Measurements from ENCODE around the gene RGS11.

The RGS11 gene

DNA sequence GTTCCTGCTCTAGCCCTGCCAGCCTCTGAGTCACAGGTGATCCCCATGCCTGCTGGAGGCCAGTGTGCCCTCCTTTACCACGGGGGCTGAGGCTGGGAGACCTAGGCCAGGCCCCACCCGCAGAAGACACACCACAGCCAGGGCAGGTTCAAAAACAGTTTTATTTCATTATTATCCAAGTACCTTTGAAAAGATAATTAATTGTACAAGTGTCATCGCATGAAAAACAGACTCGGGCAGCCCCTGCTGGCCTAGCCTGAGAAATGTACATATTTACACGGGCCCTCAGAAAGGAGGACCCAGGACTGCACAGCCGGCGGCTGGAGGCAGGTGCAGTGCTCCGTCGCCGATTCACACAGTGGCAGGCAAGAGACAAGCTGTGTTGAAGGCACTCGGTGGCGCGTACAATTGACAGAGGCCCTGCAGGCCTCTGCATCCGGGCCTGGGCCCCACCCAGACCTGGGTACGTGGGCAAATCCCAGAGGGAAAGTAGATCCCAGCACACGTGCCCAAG is 11.6 kb upstream of the RGS11 start:
- no peak for DNase-seq (ENCODE audit: low spot score)
- Histone ChIP-seq H3K4me1 (ENCODE audit: insufficient read depth, poor library complexity, severe bottlenecking) (no peaks in the 10 kb centered on the region), H3K4me3 (ENCODE audit: severe bottlenecking) (no peak overlapping the region), H3K27ac (ENCODE audit: poor library complexity, severe bottlenecking) (no peak overlapping the region), H3K27me3 (ENCODE audit: insufficient read depth, poor library complexity, severe bottlenecking) (no peaks in the 10 kb centered on the region), H3K9me3 (ENCODE audit: severe bottlenecking) (no peaks in the 10 kb centered on the region), H3K36me3 (ENCODE audit: low read depth) (peaks cover 12% of the 10 kb centered on the region)
- TF ChIP-seq, protein P1, sequence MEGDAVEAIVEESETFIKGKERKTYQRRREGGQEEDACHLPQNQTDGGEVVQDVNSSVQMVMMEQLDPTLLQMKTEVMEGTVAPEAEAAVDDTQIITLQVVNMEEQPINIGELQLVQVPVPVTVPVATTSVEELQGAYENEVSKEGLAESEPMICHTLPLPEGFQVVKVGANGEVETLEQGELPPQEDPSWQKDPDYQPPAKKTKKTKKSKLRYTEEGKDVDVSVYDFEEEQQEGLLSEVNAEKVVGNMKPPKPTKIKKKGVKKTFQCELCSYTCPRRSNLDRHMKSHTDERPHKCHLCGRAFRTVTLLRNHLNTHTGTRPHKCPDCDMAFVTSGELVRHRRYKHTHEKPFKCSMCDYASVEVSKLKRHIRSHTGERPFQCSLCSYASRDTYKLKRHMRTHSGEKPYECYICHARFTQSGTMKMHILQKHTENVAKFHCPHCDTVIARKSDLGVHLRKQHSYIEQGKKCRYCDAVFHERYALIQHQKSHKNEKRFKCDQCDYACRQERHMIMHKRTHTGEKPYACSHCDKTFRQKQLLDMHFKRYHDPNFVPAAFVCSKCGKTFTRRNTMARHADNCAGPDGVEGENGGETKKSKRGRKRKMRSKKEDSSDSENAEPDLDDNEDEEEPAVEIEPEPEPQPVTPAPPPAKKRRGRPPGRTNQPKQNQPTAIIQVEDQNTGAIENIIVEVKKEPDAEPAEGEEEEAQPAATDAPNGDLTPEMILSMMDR (IDR thresholded peaks at IDR 0.05; ENCODE audit: poor library complexity, severe bottlenecking) = peak; percentile 31
- peak; percentile 9; the same call in 1 of the 3 replicates for ATAC-seq (ENCODE audit: low read depth)

DNA sequence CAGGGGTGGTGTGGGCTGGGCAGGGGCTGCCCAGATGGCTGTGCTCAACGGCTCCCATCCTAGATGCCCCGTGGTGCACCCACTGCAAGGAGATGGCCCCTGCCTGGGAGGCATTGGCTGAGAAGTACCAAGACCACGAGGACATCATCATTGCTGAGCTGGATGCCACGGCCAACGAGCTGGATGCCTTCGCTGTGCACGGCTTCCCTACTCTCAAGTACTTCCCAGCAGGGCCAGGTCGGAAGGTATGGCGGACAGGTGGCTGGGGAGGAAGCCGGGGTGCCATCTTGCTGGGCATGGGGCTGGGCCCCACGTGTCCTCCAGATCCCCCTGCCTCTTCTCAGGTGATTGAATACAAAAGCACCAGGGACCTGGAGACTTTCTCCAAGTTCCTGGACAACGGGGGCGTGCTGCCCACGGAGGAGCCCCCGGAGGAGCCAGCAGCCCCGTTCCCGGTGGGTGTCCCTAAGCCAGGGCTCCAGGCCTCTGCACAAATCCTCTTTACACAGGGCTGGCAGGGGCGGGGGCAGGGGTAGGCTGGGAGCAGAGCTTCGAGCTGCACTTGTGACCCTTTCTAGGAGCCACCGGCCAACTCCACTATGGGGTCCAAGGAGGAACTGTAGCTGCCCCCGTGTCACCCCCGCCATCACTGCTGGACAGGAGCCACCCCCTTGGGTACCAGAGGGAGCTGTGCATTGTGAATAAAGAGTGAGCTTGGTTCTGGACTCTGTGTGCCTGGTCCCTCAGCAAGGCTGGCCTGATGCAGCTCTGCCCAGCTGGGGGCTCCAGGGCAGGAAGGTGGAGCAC is 10.9 kb upstream of the RGS11 start:
- no peak for ATAC-seq (ENCODE audit: low read depth)
- no peaks in the 10 kb centered on the region for H3K9me3 ChIP-seq (ENCODE audit: severe bottlenecking)
- no peak overlapping the region for H3K27ac ChIP-seq (ENCODE audit: poor library complexity, severe bottlenecking)
- peaks cover 11% of the 10 kb centered on the region for H3K36me3 ChIP-seq (ENCODE audit: low read depth)
- no peak overlapping the region for H3K4me3 ChIP-seq (ENCODE audit: severe bottlenecking)
- H3K27me3 ChIP-seq (ENCODE audit: insufficient read depth, poor library complexity, severe bottlenecking) = peaks cover 3% of the 10 kb centered on the region
- no peak for DNase-seq (ENCODE audit: low spot score)
- no peaks in the 10 kb centered on the region for H3K4me1 ChIP-seq (ENCODE audit: insufficient read depth, poor library complexity, severe bottlenecking)
- TF ChIP-seq, protein P1 (IDR thresholded peaks at IDR 0.05; ENCODE audit: poor library complexity, severe bottlenecking) = no peak

DNA sequence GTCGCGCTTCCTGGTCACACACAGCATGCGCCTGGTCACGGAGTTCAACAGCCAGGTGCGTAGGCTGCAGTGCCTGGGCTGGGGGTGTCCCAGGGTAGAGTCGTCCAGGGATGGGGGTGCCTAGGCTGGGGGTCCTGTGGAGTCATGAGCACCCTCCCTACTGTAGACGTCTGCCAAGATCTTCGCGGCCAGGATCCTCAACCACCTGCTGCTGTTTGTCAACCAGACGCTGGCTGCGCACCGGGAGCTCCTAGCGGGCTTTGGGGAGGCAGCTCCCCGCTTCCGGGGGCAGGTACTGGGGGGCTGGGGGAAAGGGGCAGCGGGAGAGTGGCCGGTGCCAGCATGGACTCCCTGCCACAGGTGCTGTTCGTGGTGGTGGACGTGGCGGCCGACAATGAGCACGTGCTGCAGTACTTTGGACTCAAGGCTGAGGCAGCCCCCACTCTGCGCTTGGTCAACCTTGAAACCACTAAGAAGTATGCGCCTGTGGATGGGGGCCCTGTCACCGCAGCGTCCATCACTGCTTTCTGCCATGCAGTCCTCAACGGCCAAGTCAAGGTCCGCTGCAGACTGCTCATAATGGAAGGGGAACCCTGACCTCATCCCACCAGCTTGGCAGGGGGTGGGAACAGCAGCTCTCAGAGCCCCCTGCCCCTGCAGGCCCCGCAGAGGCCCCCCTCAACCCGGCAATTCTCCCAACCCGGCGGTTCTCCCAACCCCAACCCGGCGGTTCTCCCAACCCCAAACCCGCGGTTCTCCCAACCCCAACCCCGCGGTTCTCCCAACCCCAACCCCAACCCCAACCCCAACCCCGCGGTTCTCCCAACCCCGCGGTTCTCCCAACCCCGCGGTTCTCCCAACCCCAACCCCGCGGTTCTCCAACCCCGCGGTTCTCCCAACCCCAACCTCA is 9.7 kb upstream of the RGS11 start:
- Histone ChIP-seq H3K27ac (ENCODE audit: poor library complexity, severe bottlenecking) (no peak overlapping the region), H3K9me3 (ENCODE audit: severe bottlenecking) (no peaks in the 10 kb centered on the region), H3K27me3 (ENCODE audit: insufficient read depth, poor library complexity, severe bottlenecking) (peaks cover 15% of the 10 kb centered on the region), H3K4me3 (ENCODE audit: severe bottlenecking) (no peak overlapping the region), H3K4me1 (ENCODE audit: insufficient read depth, poor library complexity, severe bottlenecking) (no peaks in the 10 kb centered on the region), H3K36me3 (ENCODE audit: low read depth) (peaks cover 11% of the 10 kb centered on the region)
- DNase-seq (ENCODE audit: low spot score) (no peak), ATAC-seq (ENCODE audit: low read depth) (no peak)
- TF ChIP-seq, protein P1 (IDR thresholded peaks at IDR 0.05; ENCODE audit: poor library complexity, severe bottlenecking) = no peak

DNA sequence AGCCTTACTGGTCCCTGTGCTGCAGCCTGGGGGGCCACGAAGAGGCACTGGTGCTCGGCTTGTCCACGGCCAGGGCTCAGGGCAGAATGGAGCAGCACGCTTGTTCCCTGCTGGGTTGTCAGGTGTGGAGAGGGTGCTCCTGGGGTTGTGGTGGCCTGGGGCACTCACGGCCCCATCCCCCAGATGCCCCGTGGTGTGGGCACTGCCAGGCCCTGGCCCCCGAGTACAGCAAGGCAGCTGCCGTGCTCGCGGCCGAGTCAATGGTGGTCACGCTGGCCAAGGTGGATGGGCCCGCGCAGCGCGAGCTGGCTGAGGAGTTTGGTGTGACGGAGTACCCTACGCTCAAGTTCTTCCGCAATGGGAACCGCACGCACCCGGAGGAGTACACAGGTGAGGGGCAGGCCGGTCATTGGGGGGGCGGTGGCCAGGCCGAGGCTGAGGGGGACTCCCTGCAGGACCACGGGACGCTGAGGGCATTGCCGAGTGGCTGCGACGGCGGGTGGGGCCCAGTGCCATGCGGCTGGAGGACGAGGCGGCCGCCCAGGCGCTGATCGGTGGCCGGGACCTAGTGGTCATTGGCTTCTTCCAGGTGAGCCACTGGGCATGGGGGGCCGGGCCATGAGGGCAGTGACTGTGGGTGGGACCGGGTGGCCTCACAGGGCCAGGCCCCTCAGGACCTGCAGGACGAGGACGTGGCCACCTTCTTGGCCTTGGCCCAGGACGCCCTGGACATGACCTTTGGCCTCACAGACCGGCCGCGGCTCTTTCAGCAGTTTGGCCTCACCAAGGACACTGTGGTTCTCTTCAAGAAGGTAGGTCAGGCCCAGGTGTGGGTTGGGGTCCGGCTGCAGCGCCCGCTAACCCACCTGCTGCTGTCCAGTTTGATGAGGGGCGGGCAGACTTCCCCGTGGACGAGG is 8.7 kb upstream of the RGS11 start:
- H3K4me1 ChIP-seq (ENCODE audit: insufficient read depth, poor library complexity, severe bottlenecking) = no peaks in the 10 kb centered on the region
- TF ChIP-seq, protein P1 (IDR thresholded peaks at IDR 0.05; ENCODE audit: poor library complexity, severe bottlenecking) = no peak

More for the DNA sequence above, 8.7 kb upstream of the RGS11 start:
- DNase-seq (ENCODE audit: low spot score) (no peak), ATAC-seq (ENCODE audit: low read depth) (no peak)
- no peak overlapping the region for H3K27ac ChIP-seq (ENCODE audit: poor library complexity, severe bottlenecking)
- H3K27me3 ChIP-seq (ENCODE audit: insufficient read depth, poor library complexity, severe bottlenecking) = peaks cover 19% of the 10 kb centered on the region
- H3K36me3 ChIP-seq (ENCODE audit: low read depth) = peaks cover 11% of the 10 kb centered on the region
- no peaks in the 10 kb centered on the region for H3K9me3 ChIP-seq (ENCODE audit: severe bottlenecking)
- no peak overlapping the region for H3K4me3 ChIP-seq (ENCODE audit: severe bottlenecking)

Measured in RWPE2 (cell line).